Neural progenitor cell (in vitro differentiated cells): ENCODE results near the gene AQP10.

Experiments used
- CTCF ChIP-seq: fragments of 200-600 bp; sonication (generic); IDR thresholded peaks from 2 replicates; pipeline ENCODE4 v1.5.1; 2017; ENCODE audit warnings: antibody characterized with exemption, mild to moderate bottlenecking
- EZH2 ChIP-seq: fragments of 200-600 bp; sonication (generic); IDR thresholded peaks from 2 replicates; pipeline ENCODE4 v1.6.1; 2017; ENCODE audit warnings: antibody characterized with exemption, mild to moderate bottlenecking, moderate library complexity
- EZH2phosphoT487 ChIP-seq: fragments of 200-600 bp; sonication (generic); IDR thresholded peaks from 2 replicates; pipeline ENCODE4 v1.6.1; 2017; ENCODE audit warnings: antibody characterized with exemption

- TF ChIP-seq EZH2: no peak
- TF ChIP-seq CTCF: no peak
- no peak for TF ChIP-seq EZH2phosphoT487
Observed at GRCh38 chr1:154323493-154323892, 2.6 kb downstream of the AQP10 start.
